MM.1S (cell line): ENCODE results near the gene EOLA2.

ENCODE experiments used
- EZH2phosphoT487 ChIP-seq: fragments of 300-600 bp; sonication (generic); IDR thresholded peaks from 2 replicates; pipeline ENCODE4 v1.6.1; 2018; ENCODE audit warnings: antibody characterized with exemption, low read length
- TF ChIP-seq, protein P1 (sequence below): fragments of 300-600 bp; sonication (generic); IDR thresholded peaks from 2 replicates; pipeline ENCODE4 v1.5.1; 2016; ENCODE audit warnings: antibody characterized with exemption, low read length, mixed read lengths

DNA sequence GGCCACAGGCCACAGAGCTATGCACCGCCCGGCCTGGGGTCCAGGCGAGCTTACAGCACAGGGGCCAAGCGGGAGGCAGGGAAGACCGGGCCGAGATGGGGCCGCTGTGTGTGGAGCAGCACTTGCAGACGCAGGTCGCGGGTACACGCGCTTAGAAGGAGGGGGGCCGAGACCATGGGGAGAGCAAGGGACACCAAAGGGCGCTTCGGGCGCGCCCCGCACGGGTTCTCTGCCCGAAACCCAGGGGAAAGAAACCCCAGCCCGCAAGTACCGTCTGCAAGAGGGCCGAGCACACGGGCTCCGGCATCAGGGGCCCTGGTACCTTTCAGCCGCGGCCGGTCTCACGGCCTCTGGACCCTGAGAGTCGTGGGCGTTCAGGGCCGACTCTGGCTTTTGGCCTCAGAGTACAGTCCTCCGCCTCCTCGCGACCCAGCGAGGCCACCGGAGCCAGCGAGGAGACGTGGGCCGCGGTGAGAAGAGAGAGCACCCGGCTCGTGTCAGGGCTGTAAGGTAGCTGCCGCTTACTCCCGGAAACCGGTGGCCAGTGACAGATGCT, 342 bp downstream of the EOLA2 start:
- TF ChIP-seq, protein P1, sequence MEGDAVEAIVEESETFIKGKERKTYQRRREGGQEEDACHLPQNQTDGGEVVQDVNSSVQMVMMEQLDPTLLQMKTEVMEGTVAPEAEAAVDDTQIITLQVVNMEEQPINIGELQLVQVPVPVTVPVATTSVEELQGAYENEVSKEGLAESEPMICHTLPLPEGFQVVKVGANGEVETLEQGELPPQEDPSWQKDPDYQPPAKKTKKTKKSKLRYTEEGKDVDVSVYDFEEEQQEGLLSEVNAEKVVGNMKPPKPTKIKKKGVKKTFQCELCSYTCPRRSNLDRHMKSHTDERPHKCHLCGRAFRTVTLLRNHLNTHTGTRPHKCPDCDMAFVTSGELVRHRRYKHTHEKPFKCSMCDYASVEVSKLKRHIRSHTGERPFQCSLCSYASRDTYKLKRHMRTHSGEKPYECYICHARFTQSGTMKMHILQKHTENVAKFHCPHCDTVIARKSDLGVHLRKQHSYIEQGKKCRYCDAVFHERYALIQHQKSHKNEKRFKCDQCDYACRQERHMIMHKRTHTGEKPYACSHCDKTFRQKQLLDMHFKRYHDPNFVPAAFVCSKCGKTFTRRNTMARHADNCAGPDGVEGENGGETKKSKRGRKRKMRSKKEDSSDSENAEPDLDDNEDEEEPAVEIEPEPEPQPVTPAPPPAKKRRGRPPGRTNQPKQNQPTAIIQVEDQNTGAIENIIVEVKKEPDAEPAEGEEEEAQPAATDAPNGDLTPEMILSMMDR, result no peak
- no peak for TF ChIP-seq EZH2phosphoT487
